ENCODE data around the gene CCND2. TPM values are rescaled to one million over a fixed set of nuclear protein-coding genes. Genes with fewer than 3 reads are reported as not detected.

Gene CCND2
- polyA plus RNA-seq, 5 donors: 42.2 to 67.8 (median 46.4) TPM

DNA sequence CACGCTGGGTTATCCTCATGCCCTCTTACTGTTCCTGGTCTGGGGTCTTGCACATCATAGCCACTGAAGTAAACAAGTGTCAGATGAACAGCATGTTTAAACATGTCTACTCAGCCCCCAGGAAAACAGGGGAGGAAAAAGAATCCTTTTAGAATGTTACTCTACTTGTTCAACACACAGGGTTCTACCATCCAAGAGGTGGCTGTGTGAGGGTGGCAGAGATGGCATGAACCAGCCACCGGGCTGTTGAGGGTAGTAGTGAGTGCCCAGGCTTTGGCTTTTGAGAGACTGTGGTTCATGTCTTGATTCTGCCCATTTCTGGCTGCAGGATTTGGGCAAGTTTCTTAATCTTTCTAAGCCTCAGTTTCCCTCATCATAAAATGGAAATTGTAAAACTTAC lies 21.6 kb upstream of the CCND2 start:
- no peak for DNase-seq

GRCh38 chr12:4252601-4253000 lies 21.0 kb upstream of the CCND2 start:
- no peak for DNase-seq

- DNase-seq: no peak
Observed at GRCh38 chr12:4256043-4256826, 17.3 kb upstream of the CCND2 start.

- DNase-seq: no peak
Observed at GRCh38 chr12:4257442-4257841, 16.1 kb upstream of the CCND2 start.

GRCh38 chr12:4259099-4259498 lies 14.5 kb upstream of the CCND2 start:
- DNase-seq: no peak

DNA sequence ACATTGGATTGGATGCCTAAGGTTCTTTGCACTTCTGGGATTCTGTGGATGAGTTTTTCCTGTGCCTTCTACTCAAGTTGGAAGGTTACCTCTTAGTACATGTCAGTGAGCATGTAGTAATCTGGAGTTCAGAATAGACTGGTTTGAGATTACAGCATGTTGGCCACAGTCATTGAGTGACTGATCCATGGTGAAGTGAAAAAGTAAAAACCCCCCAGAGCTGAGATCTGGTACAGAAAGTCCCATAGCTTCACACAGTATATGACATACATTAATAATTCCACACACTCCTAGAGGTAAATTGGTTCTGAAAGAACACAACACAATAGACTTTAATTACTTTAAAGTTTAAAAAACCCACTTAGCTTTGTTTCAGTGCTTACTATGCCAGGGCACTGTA lies 11.9 kb upstream of the CCND2 start:
- no peak for DNase-seq

GRCh38 chr12:4265280-4265679 lies 8.3 kb upstream of the CCND2 start:
- DNase-seq: no peak

DNA sequence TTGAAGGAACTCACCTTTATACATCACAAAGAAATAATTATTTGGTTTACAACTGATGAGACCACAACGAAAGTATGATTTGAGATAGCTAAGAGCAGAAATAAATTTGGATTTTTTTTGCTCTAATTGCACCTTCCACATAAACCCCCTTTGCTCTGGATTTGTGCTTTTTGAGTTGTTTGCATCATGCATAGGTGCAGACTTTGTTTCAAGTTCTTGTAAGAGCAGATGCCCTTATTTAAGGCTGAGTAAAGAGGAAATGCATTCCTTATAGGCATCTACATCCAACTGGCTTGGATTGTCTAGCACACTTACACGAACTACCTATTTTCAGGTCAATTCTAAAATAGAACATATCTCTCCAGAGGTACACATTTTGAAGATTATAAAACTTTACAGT lies 6.6 kb upstream of the CCND2 start:
- no peak for DNase-seq

GRCh38 chr12:4267704-4268328 lies 5.7 kb upstream of the CCND2 start:
- no peak for DNase-seq

GRCh38 chr12:4268329-4269181 lies 5.0 kb upstream of the CCND2 start:
- peak; percentile 48 for DNase-seq

DNA sequence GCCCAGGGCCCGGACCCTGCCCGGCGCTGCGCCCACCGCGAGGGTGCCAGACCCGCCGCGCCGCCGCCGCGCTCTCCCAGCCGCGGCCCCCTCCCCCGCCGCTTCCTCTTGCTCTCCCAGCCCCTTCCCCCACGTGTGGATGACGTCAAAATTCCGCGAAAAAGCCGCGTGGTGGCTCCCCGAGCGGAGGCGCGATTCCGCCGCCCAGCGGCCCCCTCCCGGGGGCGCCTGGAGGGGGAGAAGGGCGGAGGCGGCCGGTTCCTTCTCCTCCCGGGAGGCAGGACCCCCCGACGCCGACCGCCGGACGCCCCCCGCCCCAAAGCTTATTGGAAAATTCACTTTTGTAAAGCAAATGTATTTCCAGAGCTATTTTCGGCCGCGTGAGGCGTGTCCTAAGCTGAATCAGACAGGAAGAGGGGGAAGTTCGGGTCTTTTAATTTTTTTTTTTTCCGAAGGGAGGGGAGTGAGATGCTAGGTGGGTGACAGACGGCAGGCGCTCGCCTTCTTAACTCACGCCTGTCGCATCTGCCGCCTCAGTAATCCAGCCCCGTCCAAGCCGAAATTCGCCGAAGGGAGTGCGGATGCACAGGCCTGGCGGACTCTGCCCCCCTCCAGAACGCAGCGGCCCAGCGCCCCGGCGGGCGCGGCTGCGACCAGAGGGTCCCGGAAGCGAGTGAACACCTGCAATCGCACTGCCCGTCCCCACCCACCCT lies 4.1 kb upstream of the CCND2 start:
- DNase-seq: peak; percentile 90 to 92

- DNase-seq: no peak
Observed at GRCh38 chr12:4270016-4270830, 3.3 kb upstream of the CCND2 start.

GRCh38 chr12:4270831-4271716 lies 2.5 kb upstream of the CCND2 start:
- DNase-seq: peak; percentile 52 to 55

DNA sequence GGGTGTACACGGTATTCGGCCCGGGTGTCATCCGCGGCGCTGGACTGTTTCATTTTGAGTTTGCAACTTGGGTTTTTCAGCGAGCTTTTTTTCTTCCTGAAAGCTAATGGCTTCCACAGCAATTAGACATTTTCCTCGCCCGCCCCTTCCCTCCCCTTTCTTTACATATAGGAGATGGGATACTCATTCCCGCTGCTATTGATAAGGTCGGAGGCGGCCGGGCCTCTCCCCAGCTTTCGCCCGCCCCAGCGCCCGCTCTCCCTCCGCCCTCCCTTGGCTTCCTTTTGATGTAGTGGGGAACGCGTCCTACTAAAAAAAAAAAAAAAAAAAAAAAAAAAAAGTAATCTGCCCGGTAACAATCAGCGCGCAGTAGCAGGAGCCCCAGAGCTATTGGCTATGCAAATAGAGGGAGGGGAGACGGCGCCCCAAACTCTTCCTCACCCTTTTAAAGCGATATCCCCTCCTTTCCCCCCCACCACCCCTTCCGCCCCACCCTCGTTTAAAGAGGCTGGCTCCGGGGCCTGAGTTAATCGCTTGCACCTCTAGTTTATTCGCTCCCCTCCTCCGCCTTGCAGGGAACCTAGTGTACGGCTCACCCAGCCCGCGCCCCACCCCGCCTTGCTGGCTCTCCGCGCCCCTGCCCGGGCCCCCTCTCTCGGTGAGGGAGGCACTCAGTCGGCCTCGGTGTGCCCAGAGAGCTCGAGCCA lies 1.7 kb upstream of the CCND2 start:
- DNase-seq: peak; percentile 85 to 88

DNA sequence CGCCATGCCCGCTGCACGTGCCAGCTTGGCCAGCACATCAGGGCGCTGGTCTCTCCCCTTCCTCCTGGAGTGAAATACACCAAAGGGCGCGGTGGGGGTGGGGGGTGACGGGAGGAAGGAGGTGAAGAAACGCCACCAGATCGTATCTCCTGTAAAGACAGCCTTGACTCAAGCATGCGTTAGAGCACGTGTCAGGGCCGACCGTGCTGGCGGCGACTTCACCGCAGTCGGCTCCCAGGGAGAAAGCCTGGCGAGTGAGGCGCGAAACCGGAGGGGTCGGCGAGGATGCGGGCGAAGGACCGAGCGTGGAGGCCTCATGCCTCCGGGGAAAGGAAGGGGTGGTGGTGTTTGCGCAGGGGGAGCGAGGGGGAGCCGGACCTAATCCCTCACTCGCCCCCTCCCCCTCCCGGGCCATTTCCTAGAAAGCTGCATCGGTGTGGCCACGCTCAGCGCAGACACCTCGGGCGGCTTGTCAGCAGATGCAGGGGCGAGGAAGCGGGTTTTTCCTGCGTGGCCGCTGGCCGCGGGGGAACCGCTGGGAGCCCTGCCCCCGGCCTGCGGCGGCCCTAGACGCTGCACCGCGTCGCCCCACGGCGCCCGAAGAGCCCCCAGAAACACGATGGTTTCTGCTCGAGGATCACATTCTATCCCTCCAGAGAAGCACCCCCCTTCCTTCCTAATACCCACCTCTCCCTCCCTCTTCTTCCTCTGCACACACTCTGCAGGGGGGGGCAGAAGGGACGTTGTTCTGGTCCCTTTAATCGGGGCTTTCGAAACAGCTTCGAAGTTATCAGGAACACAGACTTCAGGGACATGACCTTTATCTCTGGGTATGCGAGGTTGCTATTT lies 914 bp upstream of the CCND2 start:
- peak; percentile 76 to 78 for DNase-seq

DNA sequence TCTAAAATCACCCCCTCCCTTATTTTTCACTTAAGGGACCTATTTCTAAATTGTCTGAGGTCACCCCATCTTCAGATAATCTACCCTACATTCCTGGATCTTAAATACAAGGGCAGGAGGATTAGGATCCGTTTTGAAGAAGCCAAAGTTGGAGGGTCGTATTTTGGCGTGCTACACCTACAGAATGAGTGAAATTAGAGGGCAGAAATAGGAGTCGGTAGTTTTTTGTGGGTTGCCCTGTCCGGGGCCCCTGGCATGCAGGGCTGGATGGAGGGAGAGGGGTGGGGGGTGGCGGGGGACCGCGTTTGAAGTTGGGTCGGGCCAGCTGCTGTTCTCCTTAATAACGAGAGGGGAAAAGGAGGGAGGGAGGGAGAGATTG lies 300 bp upstream of the CCND2 start:
- DNase-seq: no peak

- DNase-seq: peak; percentile 43 to 45
Observed at GRCh38 chr12:4274396-4275015, 944 bp downstream of the CCND2 start.
